WTC11 (cell line): ENCODE data around the gene RASA1. TPM values are rescaled to one million over a fixed set of nuclear protein-coding genes. Genes with fewer than 3 reads are reported as not detected.

ENCODE experiments used
- ATAC-seq: fragments of 200-7000 bp; cut with Tn5 transposase; 2 replicates; pipeline ENCODE4 v1.10.0; 2021; ENCODE audit warnings: mild to moderate bottlenecking, moderate library complexity
- CTCF ChIA-PET: fragments of 300-600 bp; sonication (Branson Sonifier 250); formaldehyde crosslinking; loops from one replicate; lab custom pipeline; 2021; ENCODE audit warnings: antibody characterized with exemption; lab: Charles Lee
- POLR2A ChIA-PET: fragments of 350-600 bp; sonication (Branson Sonifier 250); formaldehyde crosslinking; loops from one replicate; lab custom pipeline; 2021; ENCODE audit warnings: antibody characterized with exemption; lab: Charles Lee
- DNase-seq: peaks from one replicate; pipeline ENCODE4 v3.0.0; 2021; ENCODE audit warnings: low spot score
- H3K27ac Mint-ChIP-seq: 2 replicates; pipeline ENCODE4 v1.8.0; 2021; ENCODE audit warnings: mixed read lengths
- H3K27me3 Mint-ChIP-seq: 2 replicates; pipeline ENCODE4 v1.8.0; 2021; ENCODE audit warnings: low read depth, mild to moderate bottlenecking, moderate library complexity, mixed read lengths
- H3K36me3 Mint-ChIP-seq: 2 replicates; pipeline ENCODE4 v1.8.0; 2021; ENCODE audit warnings: mixed read lengths
- H3K4me1 Mint-ChIP-seq: 2 replicates; pipeline ENCODE4 v1.8.0; 2022; ENCODE audit warnings: mixed read lengths
- H3K4me3 Mint-ChIP-seq: 2 replicates; pipeline ENCODE4 v1.8.0; 2021; ENCODE audit warnings: mild to moderate bottlenecking, moderate library complexity, mixed read lengths
- H3K9me3 Mint-ChIP-seq: 2 replicates; pipeline ENCODE4 v1.8.0; 2021; ENCODE audit warnings: mixed read lengths
- ATF3 ChIP-seq: sonication (generic); formaldehyde crosslinking; conservative IDR thresholded peaks from 2 replicates; pipeline ENCODE4 v1.8.1; 2022; ENCODE audit warnings: mild to moderate bottlenecking, missing genetic modification reagents
- CREB1 ChIP-seq: sonication (generic); formaldehyde crosslinking; IDR thresholded peaks from 2 replicates; pipeline ENCODE4 v1.8.0; 2023; ENCODE audit warnings: mild to moderate bottlenecking, missing genetic modification reagents
- CTCF ChIP-seq: fragments of 200-600 bp; IDR thresholded peaks from 2 replicates; pipeline ENCODE4 v1.8.0; 2022; ENCODE audit warnings: antibody characterized with exemption
- E2F5 ChIP-seq: sonication (generic); formaldehyde crosslinking; IDR thresholded peaks from 2 replicates; pipeline ENCODE4 v1.8.1; 2022; ENCODE audit warnings: mild to moderate bottlenecking, moderate library complexity, missing genetic modification reagents
- ESRRA ChIP-seq: sonication (generic); formaldehyde crosslinking; IDR thresholded peaks from 2 replicates; pipeline ENCODE4 v1.8.1; 2022; ENCODE audit warnings: mild to moderate bottlenecking, missing genetic modification reagents, borderline replicate concordance
- MLX ChIP-seq: sonication (generic); formaldehyde crosslinking; IDR thresholded peaks from 2 replicates; pipeline ENCODE4 v1.8.1; 2023; ENCODE audit warnings: mild to moderate bottlenecking, missing genetic modification reagents, moderate library complexity
- MYBL2 ChIP-seq: sonication (generic); formaldehyde crosslinking; IDR thresholded peaks from 2 replicates; pipeline ENCODE4 v1.8.1; 2023; ENCODE audit warnings: mild to moderate bottlenecking, moderate library complexity, missing genetic modification reagents
- ZNF425 ChIP-seq: fragments of 250-450 bp; sonication (Bioruptor Pico); conservative IDR thresholded peaks from 2 replicates; pipeline ENCODE4 v1.9.0; 2021; ENCODE audit warnings: mild to moderate bottlenecking
- ZNF532 ChIP-seq: fragments of 250-450 bp; sonication (Bioruptor Pico); IDR thresholded peaks from 2 replicates; pipeline ENCODE4 v1.9.0; 2021; ENCODE audit warnings: mild to moderate bottlenecking, borderline replicate concordance
- ZNF671 ChIP-seq: fragments of 250-450 bp; sonication (Bioruptor Pico); IDR thresholded peaks from 2 replicates; pipeline ENCODE4 v1.8.0; 2021; ENCODE audit warnings: mild to moderate bottlenecking
- ZSCAN18 ChIP-seq: fragments of 250-450 bp; sonication (Bioruptor Pico); IDR thresholded peaks from 2 replicates; pipeline ENCODE4 v2.1.2; 2022; ENCODE audit warnings: mild to moderate bottlenecking, moderate library complexity
- total RNA-seq: library from RNA; stranded (reverse); gene quantifications from 3 replicates; pipeline ENCODE4 v1.2.3, GENCODE V29; 2021

The RASA1 gene
- total RNA-seq, 1 experiment from 2014 or later = 31.0 TPM

- no peak for TF ChIP-seq CREB1
- TF ChIP-seq ZNF425 (CRISPR knock-in tag) = no peak
- TF ChIP-seq ATF3 = no peak
- TF ChIP-seq CTCF = no peak
These were observed 40.2 kb downstream of the RASA1 start (continued) for GRCh38 chr5:87307796-87308423.

GRCh38 chr5:87311405-87312279 lies 44.0 kb downstream of the RASA1 start:
- DNase-seq = no peak
- peak; percentile 53 for ATAC-seq
- H3K27ac Mint-ChIP-seq = no peak overlapping the region
- ChIA-PET CTCF (no interaction called here), POLR2A (no interaction called here)
- TF ChIP-seq ZSCAN18 (CRISPR knock-in tag) (no peak), E2F5 (CRISPR knock-in tag) (no peak), MLX (CRISPR knock-in tag) (no peak), CREB1 (no peak), ESRRA (no peak), ZNF671 (no peak), MYBL2 (CRISPR knock-in tag) (no peak), ZNF532 (CRISPR knock-in tag) (no peak)
- TF ChIP-seq, all 79 proteins: peak for 0
- Mint-ChIP-seq H3K36me3 (peaks cover 5% of the 10 kb centered on the region), H3K4me1 (peaks cover 46% of the 10 kb centered on the region), H3K9me3 (peaks cover 2% of the 10 kb centered on the region; the same call in 1 of the 2 replicates), H3K27me3 (no peaks in the 10 kb centered on the region), H3K4me3 (no peak overlapping the region)
